ENCODE measurements around the gene NSD1.

GRCh38 chr5:177241768-177242167 is 108.2 kb downstream of the NSD1 start:
- TF ChIP-seq CTCF (IDR thresholded peaks at IDR 0.05) (no peak), POLR2A (IDR thresholded peaks at IDR 0.05) (no peak)
